HG02943 (cell line): ENCODE results near the gene ASPDH.

Source experiments
- ATAC-seq: cut with Tn5 transposase; IDR thresholded peaks from one replicate; pipeline ENCODE4 v1.9.1; 2021; ENCODE audit warnings: mild to moderate bottlenecking, low read depth, moderate library complexity; ENCODE audit not compliant: unreplicated experiment

The ASPDH gene

GRCh38 chr19:50516456-50516855, 2.7 kb upstream of the ASPDH start:
- ATAC-seq: no peak

- no peak for ATAC-seq
Measured at GRCh38 chr19:50515168-50515561, 1.5 kb upstream of the ASPDH start.

GRCh38 chr19:50514346-50515167, 844 bp upstream of the ASPDH start:
- no peak for ATAC-seq

- ATAC-seq: no peak
Measured at GRCh38 chr19:50512999-50513745, 541 bp downstream of the ASPDH start.

- ATAC-seq: no peak
Measured at GRCh38 chr19:50512112-50512998, 1.4 kb downstream of the ASPDH start.

- ATAC-seq: peak; percentile 90
Measured at GRCh38 chr19:50511069-50511822, 2.5 kb downstream of the ASPDH start, which contains the start of gene JOSD2. TSS of gene JOSD2 (minus strand) at chr19:50511191. CDS start at chr19:50510431, 760 bp downstream.

- ATAC-seq: peak; percentile 21
Measured at GRCh38 chr19:50510700-50511068, 3.0 kb downstream of the ASPDH start.

GRCh38 chr19:50510121-50510670, 3.5 kb downstream of the ASPDH start:
- no peak for ATAC-seq

GRCh38 chr19:50509366-50509765, 4.3 kb downstream of the ASPDH start:
- no peak for ATAC-seq

GRCh38 chr19:50508843-50509190, 4.9 kb downstream of the ASPDH start:
- ATAC-seq: no peak

- no peak for ATAC-seq
Measured at GRCh38 chr19:50507376-50507775, 6.3 kb downstream of the ASPDH start.

GRCh38 chr19:50506700-50507099, 7.0 kb downstream of the ASPDH start:
- ATAC-seq: no peak

GRCh38 chr19:50505856-50506611, 7.7 kb downstream of the ASPDH start:
- no peak for ATAC-seq

- ATAC-seq: no peak
Measured at GRCh38 chr19:50501568-50502475, 11.9 kb downstream of the ASPDH start.

GRCh38 chr19:50501186-50501567, 12.5 kb downstream of the ASPDH start:
- no peak for ATAC-seq

GRCh38 chr19:50500753-50501151, 13.0 kb downstream of the ASPDH start:
- no peak for ATAC-seq

- ATAC-seq: no peak
Measured at GRCh38 chr19:50500060-50500752, 13.5 kb downstream of the ASPDH start.
